Vagina (tissue), 2 donors: Measurements from ENCODE around the gene SERPINH1.

Source experiments
- CTCF ChIP-seq, 3 experiments: fragments of 450-650 bp in 2 of 3; fragments of 200-600 bp in 1 of 3; sonication (generic) in 1 of 3; IDR thresholded peaks; one replicate each; pipeline ENCODE4 v1.5.1; 2017 to 2019; ENCODE audit warnings: antibody characterized with exemption in 3 of 3, mild to moderate bottlenecking in 2 of 3, moderate library complexity in 2 of 3
- POLR2AphosphoS5 ChIP-seq, 2 donors: sonication (generic); formaldehyde crosslinking; IDR thresholded peaks; one replicate each; pipeline ENCODE4 v1.9.0; 2017; ENCODE audit warnings: antibody characterized with exemption in 2 of 2, mild to moderate bottlenecking in 2 of 2, low read depth in 1 of 2; ENCODE audit not compliant: insufficient read depth in 1 of 2

- TF ChIP-seq CTCF (IDR thresholded peaks at IDR 0.05) (no peak), POLR2AphosphoS5 (IDR thresholded peaks at IDR 0.05; ENCODE audit: insufficient read depth in 1 of 2, low read depth in 1 of 2) (no peak)
Observed at GRCh38 chr11:75589051-75589450, 27.0 kb downstream of the SERPINH1 start.
